Thoracic aorta (tissue), 2 donors: ENCODE data around the gene OR2T6. TPM values are rescaled to one million over a fixed set of nuclear protein-coding genes. Genes with fewer than 3 reads are reported as not detected.

Experiments
- ATAC-seq: fragments of 150-250 bp; one replicate; pipeline ENCODE4 v1.8.0; 2017; ENCODE audit warnings: low read depth; ENCODE audit not compliant: insufficient number of reproducible peaks, low FRiP score
- DNase-seq: peaks from one replicate; pipeline ENCODE4 v3.0.0-alpha.2; 2020; ENCODE audit warnings: low spot score
- H3K27ac ChIP-seq, 2 donors: fragments of 200-600 bp; sonication (generic); 1 replicate in 1 of 2; 2 replicates in 1 of 2; pipeline ENCODE4 v1.5.1; 2016; ENCODE audit warnings: mild to moderate bottlenecking in 2 of 2, moderate library complexity in 2 of 2
- H3K27me3 ChIP-seq: fragments of 200-600 bp; sonication (generic); replicated peaks from 2 replicates; pipeline ENCODE4 v1.6.0; 2016; ENCODE audit warnings: mild to moderate bottlenecking; ENCODE audit not compliant: insufficient read depth
- H3K36me3 ChIP-seq: fragments of 200-600 bp; sonication (generic); one replicate; pipeline ENCODE4 v1.5.1; 2016
- H3K4me1 ChIP-seq, 2 donors: fragments of 200-600 bp; sonication (generic); 1 replicate in 1 of 2; 2 replicates in 1 of 2; pipeline versions ENCODE4 v1.5.1 to v1.6.0; 2016; ENCODE audit warnings: low read depth in 2 of 2, mild to moderate bottlenecking in 1 of 2; ENCODE audit not compliant: control insufficient read depth in 1 of 2
- H3K4me3 ChIP-seq: fragments of 200-600 bp; sonication (generic); 2 replicates; pipeline ENCODE4 v1.5.1; 2016; ENCODE audit warnings: mild to moderate bottlenecking
- H3K9me3 ChIP-seq: fragments of 200-600 bp; sonication (generic); 2 replicates; pipeline ENCODE4 v1.5.1; 2016
- CTCF ChIP-seq: fragments of 200-600 bp; sonication (generic); IDR thresholded peaks from one replicate; pipeline ENCODE4 v1.5.1; 2019; ENCODE audit warnings: antibody characterized with exemption
- total RNA-seq, 2 donors: library from RNA; depleted of rRNA; stranded (reverse); fragments of >200 nt; gene quantifications; one replicate each; pipeline versions ENCODE4 v1.1.0 to v1.2.3, GENCODE V29; 2016

The OR2T6 gene
- total RNA-seq: not detected

- Histone ChIP-seq H3K27ac (no peak within 1 kb of the TSS), H3K36me3 (no peaks in the 10 kb centered on the region), H3K4me1 (no peaks in the 10 kb centered on the region), H3K4me3 (no peak within 1 kb of the TSS), H3K27me3 (no peaks in the 10 kb centered on the region), H3K9me3 (no peaks in the 10 kb centered on the region)
- DNase-seq (no peak), ATAC-seq (no peak)
- TF ChIP-seq CTCF: no peak
Observed at GRCh38 chr1:248375446-248375845, at the start of gene OR2T6. TSS of gene OR2T6 (plus strand) at chr1:248375746. CDS start at chr1:248387609, 11,863 bp downstream.

- H3K36me3 ChIP-seq: no peaks in the 10 kb centered on the region
- H3K27ac ChIP-seq: no peak overlapping the region
- TF ChIP-seq CTCF: no peak
- ATAC-seq (no peak), DNase-seq (no peak)
- H3K4me3 ChIP-seq: no peak overlapping the region
- H3K27me3 ChIP-seq: no peaks in the 10 kb centered on the region
- no peaks in the 10 kb centered on the region for H3K9me3 ChIP-seq
- no peaks in the 10 kb centered on the region for H3K4me1 ChIP-seq
Observed at GRCh38 chr1:248343451-248343850, 32.1 kb upstream of the OR2T6 start.

GRCh38 chr1:248348475-248348874 is 27.1 kb upstream of the OR2T6 start, which contains the start of gene OR14C36:
TSS of gene OR14C36 (plus strand) at chr1:248348775. CDS start at chr1:248348775, 0 bp downstream.
- no peaks in the 10 kb centered on the region for H3K36me3 ChIP-seq

GRCh38 chr1:248359415-248359814 is 16.1 kb upstream of the OR2T6 start:
- no peaks in the 10 kb centered on the region for H3K36me3 ChIP-seq
- no peaks in the 10 kb centered on the region for H3K9me3 ChIP-seq
- no peak overlapping the region for H3K27ac ChIP-seq
- no peaks in the 10 kb centered on the region for H3K4me1 ChIP-seq
- TF ChIP-seq CTCF: no peak
- H3K4me3 ChIP-seq: no peak overlapping the region
- ATAC-seq: no peak
- H3K27me3 ChIP-seq: no peaks in the 10 kb centered on the region
- no peak for DNase-seq

More at GRCh38 chr1:248348475-248348874, 27.1 kb upstream of the OR2T6 start, which contains the start of gene OR14C36:
- ATAC-seq: no peak
- no peaks in the 10 kb centered on the region for H3K27me3 ChIP-seq
- no peak for TF ChIP-seq CTCF
- no peak within 1 kb of the TSS for H3K27ac ChIP-seq
- no peaks in the 10 kb centered on the region for H3K4me1 ChIP-seq
- DNase-seq: no peak
- no peak within 1 kb of the TSS for H3K4me3 ChIP-seq
- H3K9me3 ChIP-seq: no peaks in the 10 kb centered on the region

- Histone ChIP-seq H3K36me3 (no peaks in the 10 kb centered on the region), H3K4me3 (no peak within 1 kb of the TSS), H3K4me1 (no peaks in the 10 kb centered on the region), H3K9me3 (no peaks in the 10 kb centered on the region), H3K27ac (no peak within 1 kb of the TSS), H3K27me3 (no peaks in the 10 kb centered on the region)
- ATAC-seq: no peak
- no peak for TF ChIP-seq CTCF
- DNase-seq: no peak
Observed at GRCh38 chr1:248361121-248361715, 14.3 kb upstream of the OR2T6 start, which contains the start of gene OR2T4. TSS of gene OR2T4 (plus strand) at chr1:248361665. CDS start at chr1:248361665, 0 bp downstream.
